Duodenal mucosa (tissue), 2 donors: Measurements from ENCODE around the gene MYO5C.
"Not testable (repeated sequence)": the region's sequence is repeated elsewhere in the genome, so short reads cannot be mapped to it uniquely, and the experiment has no call there.

Source experiments
- H3K27ac ChIP-seq: one replicate; pipeline ENCODE4 v1.7.0; 2013; ENCODE audit warnings: low read depth, low read length
- H3K27me3 ChIP-seq, 2 donors: one replicate each; pipeline ENCODE4 v1.7.0; 2013; ENCODE audit warnings: low read length in 2 of 2, control low read depth in 1 of 2; ENCODE audit not compliant: insufficient read depth in 2 of 2, control insufficient read depth in 1 of 2
- H3K36me3 ChIP-seq, 2 donors: one replicate each; pipeline ENCODE4 v1.7.0; 2013; ENCODE audit warnings: low read length in 2 of 2, control low read depth in 1 of 2; ENCODE audit not compliant: insufficient read depth in 2 of 2, control insufficient read depth in 1 of 2
- H3K4me1 ChIP-seq, 2 donors: one replicate each; pipeline ENCODE4 v1.7.0; 2013; ENCODE audit warnings: low read length in 2 of 2, control low read depth in 1 of 2; ENCODE audit not compliant: insufficient read depth in 2 of 2, control insufficient read depth in 1 of 2
- H3K4me3 ChIP-seq, 2 donors: one replicate each; pipeline ENCODE4 v1.7.0; 2013; ENCODE audit warnings: low read length in 2 of 2, low read depth in 1 of 2
- H3K9ac ChIP-seq, 2 donors: one replicate each; pipeline ENCODE4 v1.7.0; 2013; ENCODE audit warnings: low read length in 2 of 2, low read depth in 1 of 2
- H3K9me3 ChIP-seq, 2 donors: one replicate each; pipeline ENCODE4 v1.7.0; 2013; ENCODE audit warnings: low read length in 2 of 2, control low read depth in 1 of 2; ENCODE audit not compliant: control insufficient read depth in 1 of 2

MYO5C gene

GRCh38 chr15:52247461-52247860 is 48.1 kb downstream of the MYO5C start:
- Histone ChIP-seq H3K4me3 (no peak overlapping the region), H3K9ac (no peak overlapping the region), H3K27me3 (no peaks in the 10 kb centered on the region), H3K9me3 (no peaks in the 10 kb centered on the region), H3K36me3 (peaks cover 0 to 38% of the 10 kb centered on the region in 2 donors), H3K27ac (no peak overlapping the region), H3K4me1 (no peaks in the 10 kb centered on the region)

GRCh38 chr15:52246686-52247431 is 48.7 kb downstream of the MYO5C start:
- H3K27ac ChIP-seq: no peak overlapping the region
- H3K27me3 ChIP-seq: no peaks in the 10 kb centered on the region
- H3K4me3 ChIP-seq: no peak overlapping the region
- no peaks in the 10 kb centered on the region for H3K9me3 ChIP-seq
- H3K4me1 ChIP-seq: no peaks in the 10 kb centered on the region
- no peak overlapping the region for H3K9ac ChIP-seq
- H3K36me3 ChIP-seq: peaks cover 0 to 44% of the 10 kb centered on the region in 2 donors

- Histone ChIP-seq H3K9ac (no peak overlapping the region), H3K4me3 (no peak overlapping the region), H3K27ac (no peak overlapping the region), H3K36me3 (peaks cover 0 to 50% of the 10 kb centered on the region in 2 donors), H3K27me3 (no peaks in the 10 kb centered on the region), H3K4me1 (no peaks in the 10 kb centered on the region), H3K9me3 (no peaks in the 10 kb centered on the region)
These were observed 51.7 kb downstream of the MYO5C start for GRCh38 chr15:52243697-52244555.

GRCh38 chr15:52243286-52243685 is 52.3 kb downstream of the MYO5C start:
- no peaks in the 10 kb centered on the region for H3K4me1 ChIP-seq
- H3K4me3 ChIP-seq: no peak overlapping the region
- no peak overlapping the region for H3K9ac ChIP-seq
- H3K27ac ChIP-seq: no peak overlapping the region
- no peaks in the 10 kb centered on the region for H3K27me3 ChIP-seq
- peaks cover 0 to 48% of the 10 kb centered on the region in 2 donors for H3K36me3 ChIP-seq
- no peaks in the 10 kb centered on the region for H3K9me3 ChIP-seq

GRCh38 chr15:52241489-52241888 is 54.1 kb downstream of the MYO5C start:
- peaks cover 0 to 48% of the 10 kb centered on the region in 2 donors for H3K36me3 ChIP-seq
- H3K4me1 ChIP-seq: no peaks in the 10 kb centered on the region
- no peak overlapping the region for H3K27ac ChIP-seq
- H3K27me3 ChIP-seq: no peaks in the 10 kb centered on the region
- H3K9ac ChIP-seq: no peak overlapping the region
- no peaks in the 10 kb centered on the region for H3K9me3 ChIP-seq
- no peak overlapping the region for H3K4me3 ChIP-seq

GRCh38 chr15:52240166-52240565 is 55.4 kb downstream of the MYO5C start:
- Histone ChIP-seq H3K27ac (no peak overlapping the region), H3K36me3 (peaks cover 0 to 48% of the 10 kb centered on the region in 2 donors), H3K4me3 (no peak overlapping the region), H3K4me1 (no peaks in the 10 kb centered on the region), H3K27me3 (no peaks in the 10 kb centered on the region), H3K9me3 (no peaks in the 10 kb centered on the region), H3K9ac (no peak overlapping the region)

- not testable (repeated sequence) for H3K27me3 ChIP-seq, H3K9me3 ChIP-seq, H3K9ac ChIP-seq, H3K27ac ChIP-seq, H3K4me1 ChIP-seq, H3K4me3 ChIP-seq
- peaks cover 0 to 49% of the 10 kb centered on the region in 2 donors for H3K36me3 ChIP-seq
These were observed 56.5 kb downstream of the MYO5C start for GRCh38 chr15:52238989-52239525.

GRCh38 chr15:52238149-52238548 is 57.5 kb downstream of the MYO5C start:
- Histone ChIP-seq H3K9ac (no peak overlapping the region), H3K4me3 (no peak overlapping the region), H3K4me1 (peaks cover 0 to 3% of the 10 kb centered on the region in 2 donors), H3K36me3 (peaks cover 0 to 44% of the 10 kb centered on the region in 2 donors), H3K27ac (no peak overlapping the region), H3K9me3 (no peaks in the 10 kb centered on the region), H3K27me3 (no peaks in the 10 kb centered on the region)

GRCh38 chr15:52236013-52236412 is 59.6 kb downstream of the MYO5C start:
- H3K9ac ChIP-seq: no peak overlapping the region
- no peak overlapping the region for H3K27ac ChIP-seq
- no peaks in the 10 kb centered on the region for H3K27me3 ChIP-seq
- H3K4me3 ChIP-seq: no peak overlapping the region
- no peaks in the 10 kb centered on the region for H3K9me3 ChIP-seq
- peaks cover 0 to 31% of the 10 kb centered on the region in 2 donors for H3K36me3 ChIP-seq
- H3K4me1 ChIP-seq: peaks cover 0 to 3% of the 10 kb centered on the region in 2 donors
